HG02588 (cell line): ENCODE results near the gene MEGF6.

Source experiments
- ATAC-seq: cut with Tn5 transposase; IDR thresholded peaks from one replicate; pipeline ENCODE4 v1.9.1; 2021; ENCODE audit warnings: mild to moderate bottlenecking, moderate library complexity; ENCODE audit not compliant: unreplicated experiment

The MEGF6 gene

GRCh38 chr1:3609016-3609768, 2.1 kb downstream of the MEGF6 start:
- ATAC-seq = no peak

- no peak for ATAC-seq
Observed at GRCh38 chr1:3608154-3608553, 3.2 kb downstream of the MEGF6 start.

DNA sequence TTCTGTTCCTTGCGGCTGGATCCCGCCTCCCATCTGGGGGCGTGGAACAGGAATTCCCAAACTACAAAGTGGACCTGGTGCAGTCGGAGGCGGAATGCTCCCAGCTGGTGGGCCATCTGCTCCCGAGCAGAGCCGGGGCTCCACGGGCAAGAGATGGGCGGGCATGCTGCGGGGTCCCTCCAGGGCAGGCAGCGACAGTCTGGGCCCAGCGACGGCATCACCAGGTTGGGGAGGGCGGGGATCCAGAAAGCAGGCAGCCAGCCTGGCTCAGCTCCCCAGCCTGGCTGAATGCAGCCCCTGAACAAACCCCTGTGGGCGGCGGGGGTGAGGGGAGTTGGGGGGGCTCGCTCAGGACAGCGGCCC, 3.6 kb downstream of the MEGF6 start:
- no peak for ATAC-seq

DNA sequence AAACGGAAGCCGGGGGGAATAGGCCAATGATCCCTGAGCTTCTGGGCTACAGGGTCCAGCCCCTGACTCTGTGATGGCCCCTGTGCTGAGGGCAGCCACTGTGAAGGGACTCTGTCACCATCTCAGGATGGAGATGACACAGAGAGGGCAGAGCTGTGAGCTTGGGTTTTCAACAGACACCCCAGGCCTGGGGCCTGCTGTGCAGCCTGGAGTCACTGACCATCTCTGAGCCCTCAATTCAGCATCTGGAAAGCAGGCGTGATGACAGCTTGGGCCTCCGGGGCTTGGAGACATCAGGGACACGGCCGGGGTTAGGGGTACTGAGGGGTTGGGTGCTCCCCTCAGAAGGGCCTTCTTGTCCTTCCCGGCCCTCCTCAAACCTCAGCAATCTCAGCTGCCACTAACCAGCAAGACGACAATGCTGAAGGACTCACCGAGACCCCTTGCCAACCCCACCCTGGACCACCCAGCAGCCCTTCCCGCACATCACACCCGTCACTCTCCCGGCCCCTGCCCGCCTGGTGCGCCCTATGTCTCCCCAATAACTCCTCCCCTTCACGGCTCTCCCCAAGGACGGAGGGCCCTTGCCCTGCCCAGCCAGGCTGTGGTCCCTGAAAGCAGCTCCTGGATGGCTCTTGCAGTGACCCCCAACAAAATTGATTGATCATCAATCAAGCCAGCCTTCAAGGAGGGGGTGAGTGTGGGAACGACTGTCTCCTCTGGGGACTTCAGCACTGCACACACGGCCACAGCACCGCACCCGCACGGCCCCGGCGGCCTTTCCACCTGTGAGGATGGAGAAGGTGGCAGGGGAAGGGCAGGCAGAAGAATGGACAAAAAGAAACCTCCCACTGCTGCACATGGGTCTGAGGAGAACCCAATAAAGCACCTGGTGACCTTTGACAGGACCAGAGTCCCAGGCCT, 4.3 kb downstream of the MEGF6 start:
- no peak for ATAC-seq

GRCh38 chr1:3604997-3605823, 6.1 kb downstream of the MEGF6 start:
- ATAC-seq = no peak

DNA sequence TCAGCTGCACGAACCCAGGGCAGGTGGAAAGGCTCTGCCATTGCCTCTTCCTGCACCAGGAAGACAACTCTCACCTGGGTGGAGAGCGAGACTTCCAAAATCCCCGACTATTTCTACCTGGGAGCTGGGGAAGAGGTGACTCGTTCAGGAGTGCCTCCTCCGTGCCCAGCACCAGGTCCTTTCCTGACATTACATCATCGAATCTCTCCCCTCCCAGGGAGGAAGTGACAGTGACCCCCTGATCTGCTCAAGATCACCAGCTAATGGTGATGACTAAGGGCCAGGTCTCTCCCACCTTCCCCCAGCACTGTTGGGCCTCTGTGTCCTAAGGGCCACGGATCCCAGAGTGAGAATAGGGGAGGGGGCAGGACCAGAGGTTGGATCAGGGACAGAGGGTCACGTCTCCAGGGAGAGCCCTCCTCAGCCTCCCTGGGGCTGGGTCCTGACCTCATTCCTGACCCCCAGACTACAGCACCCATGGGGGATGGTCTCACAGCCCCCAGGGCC, 6.8 kb downstream of the MEGF6 start:
- no peak for ATAC-seq

GRCh38 chr1:3603571-3604467, 7.5 kb downstream of the MEGF6 start:
- ATAC-seq = no peak

DNA sequence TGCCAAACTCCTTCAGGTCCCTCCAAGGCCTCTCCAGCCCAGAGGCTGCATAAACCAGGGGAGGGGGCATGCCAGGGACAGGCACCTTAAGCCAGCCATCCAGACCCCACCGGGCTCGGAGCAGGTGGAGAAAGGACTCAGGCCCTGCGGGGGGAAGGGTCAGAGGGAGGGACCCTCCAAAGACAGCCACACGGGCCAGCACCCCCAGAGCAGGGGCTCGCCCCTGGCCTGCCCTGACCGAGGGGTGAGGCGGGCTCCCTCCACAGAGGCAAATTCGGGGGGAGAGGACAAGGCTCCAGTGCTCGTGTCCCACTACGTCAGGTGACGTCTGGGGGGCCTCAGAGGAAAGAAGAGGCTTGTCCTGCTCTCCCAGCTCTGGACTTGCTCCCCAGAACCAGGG, 8.2 kb downstream of the MEGF6 start:
- no peak for ATAC-seq

DNA sequence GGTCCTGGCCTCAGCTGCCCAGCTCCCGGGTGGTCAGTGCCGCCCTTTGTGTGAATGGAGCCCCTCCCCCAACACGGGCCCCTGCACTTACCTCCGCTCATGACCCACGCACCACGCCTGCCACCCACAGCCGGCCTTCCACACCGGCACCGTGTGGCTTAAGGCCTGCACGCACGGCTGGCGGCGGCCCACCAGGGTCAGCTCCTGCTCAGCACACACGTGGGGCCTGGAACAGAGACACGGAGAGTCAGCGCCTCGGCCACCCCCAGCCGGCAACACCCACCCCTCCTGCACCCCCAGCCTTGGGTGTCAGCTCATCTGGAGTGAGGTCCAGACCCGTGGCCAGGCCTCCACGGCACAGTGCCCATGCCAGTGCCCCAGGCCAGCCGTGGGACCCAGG, 8.9 kb downstream of the MEGF6 start:
- no peak for ATAC-seq

DNA sequence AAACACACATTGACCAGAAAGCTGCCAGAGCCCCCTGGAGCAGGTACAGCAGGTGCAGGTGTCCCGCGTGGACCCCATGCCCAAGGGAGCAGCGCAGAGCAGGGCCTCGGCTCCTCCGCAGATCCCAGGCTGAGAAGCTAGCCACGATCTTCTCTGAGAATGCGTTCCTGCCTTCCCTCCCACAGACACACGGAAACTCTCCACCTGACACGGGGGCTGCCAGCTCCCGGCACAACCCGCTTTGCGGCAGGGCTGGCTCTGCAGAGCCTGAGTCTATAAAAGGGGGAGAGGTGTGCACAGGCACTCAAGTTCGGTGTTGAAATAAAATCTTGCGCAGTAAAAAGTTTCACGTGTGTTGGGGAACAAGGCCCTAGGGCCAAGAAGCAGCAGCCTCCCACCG, 9.6 kb downstream of the MEGF6 start:
- ATAC-seq = no peak

DNA sequence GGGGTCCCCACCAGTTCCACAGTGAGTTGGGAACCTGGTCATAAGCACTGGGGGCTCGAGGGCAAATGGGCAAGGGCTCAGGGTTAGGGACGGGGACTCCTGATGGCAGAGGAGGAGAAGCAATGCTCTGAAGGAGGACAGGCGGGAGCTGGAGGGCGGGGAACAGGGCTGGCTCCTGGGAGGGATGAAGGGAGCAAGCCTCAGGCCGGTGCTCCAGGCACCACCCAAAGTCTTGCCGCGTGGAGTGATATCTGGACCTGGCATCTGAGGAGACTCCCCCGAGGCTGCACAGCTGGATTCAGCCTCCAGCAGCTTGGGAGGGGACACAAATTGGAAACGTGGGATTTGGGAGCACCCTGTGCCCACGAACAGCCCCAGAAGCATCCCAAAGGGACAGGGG, 11.0 kb downstream of the MEGF6 start:
- ATAC-seq = no peak

GRCh38 chr1:3599816-3600215, 11.5 kb downstream of the MEGF6 start:
- no peak for ATAC-seq

DNA sequence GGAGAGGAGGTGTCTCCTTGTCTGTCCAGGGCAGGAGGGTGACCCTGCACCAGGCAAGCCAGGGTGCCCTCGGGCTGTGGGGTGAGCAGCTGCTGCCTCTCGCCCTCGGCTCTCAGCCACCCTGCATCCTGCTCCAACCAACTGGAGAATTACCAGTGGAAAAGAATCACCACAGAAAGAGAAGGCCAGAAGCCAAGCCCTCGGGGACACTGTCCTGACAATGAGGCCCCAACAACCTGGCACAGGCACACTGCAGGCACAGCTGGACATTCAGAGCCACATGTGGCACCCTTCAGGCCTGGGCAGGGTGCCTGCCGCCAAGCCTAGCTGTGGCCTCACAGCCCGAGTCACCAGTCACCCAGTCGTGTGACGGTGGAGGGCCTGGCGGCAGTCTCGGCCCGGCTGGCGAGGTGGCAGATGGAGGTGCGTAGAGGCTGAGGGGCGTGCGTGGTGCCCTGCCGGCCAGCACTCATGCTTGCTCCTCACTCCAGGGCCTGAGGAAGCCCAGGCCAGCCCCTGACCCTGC, 12.0 kb downstream of the MEGF6 start:
- no peak for ATAC-seq

- no peak for ATAC-seq
Observed at GRCh38 chr1:3598522-3599285, 12.6 kb downstream of the MEGF6 start.

- no peak for ATAC-seq
Observed at GRCh38 chr1:3598051-3598491, 13.2 kb downstream of the MEGF6 start.

DNA sequence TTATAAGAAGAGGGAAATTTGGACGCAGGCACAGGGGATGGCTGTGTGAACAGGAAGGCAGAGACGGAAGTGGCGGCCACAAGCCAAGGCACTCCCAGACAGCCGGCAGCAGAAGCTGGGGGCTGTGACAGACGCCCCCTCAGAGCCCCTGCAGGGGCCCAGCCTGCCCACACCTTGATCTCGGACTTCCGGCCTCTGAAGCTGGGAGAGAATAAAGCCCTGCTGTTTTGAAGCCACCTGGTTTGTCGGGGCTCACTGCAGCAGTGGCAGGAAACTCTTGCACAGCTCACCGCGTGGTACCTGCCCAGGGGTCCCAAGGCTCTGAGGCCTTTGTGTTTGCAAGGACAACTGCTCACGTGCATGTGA, 13.7 kb downstream of the MEGF6 start:
- ATAC-seq = no peak

GRCh38 chr1:3596663-3597598, 14.4 kb downstream of the MEGF6 start:
- ATAC-seq = no peak

DNA sequence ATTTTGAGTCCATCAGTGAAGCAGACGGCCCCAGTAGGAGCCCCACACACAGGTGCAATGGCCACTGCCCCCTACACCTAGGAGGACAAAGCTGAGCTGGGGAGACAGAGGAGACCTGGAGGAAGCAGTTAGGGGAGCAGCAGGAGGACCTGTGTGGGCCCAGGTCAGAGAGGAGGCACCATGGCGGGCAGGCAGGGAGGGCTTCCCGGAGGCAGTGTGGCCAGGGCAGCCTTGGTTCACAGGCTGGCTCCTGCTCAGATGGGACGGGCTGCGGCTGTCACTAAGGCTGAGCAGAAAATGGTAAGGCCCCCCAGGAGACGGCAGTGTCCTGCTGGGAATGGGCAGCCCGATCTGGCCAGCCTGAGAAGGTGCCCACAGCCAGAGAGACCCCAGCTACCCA, 15.4 kb downstream of the MEGF6 start:
- ATAC-seq = no peak
